ENCODE measurements around the gene FBXO48.
A peak's percentile ranks its signal among the peaks of the same experiment; 100 is the strongest.
"Not testable (repeated sequence)": the region's sequence is repeated elsewhere in the genome, so short reads cannot be mapped to it uniquely, and the experiment has no call there.

The FBXO48 gene, protein sequence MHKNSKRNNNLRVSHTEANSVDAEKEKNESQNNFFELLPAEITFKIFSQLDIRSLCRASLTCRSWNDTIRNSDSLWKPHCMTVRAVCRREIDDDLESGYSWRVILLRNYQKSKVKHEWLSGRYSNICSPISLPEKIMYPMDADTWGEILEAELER

GRCh38 chr2:68467077-68467960 lies at the start of gene FBXO48, which contains the start of gene APLF:
Gene FBXO48, minus strand, starts transcription at chr2:68467294. Its CDS starts 2,149 bp downstream, at chr2:68465145.
Gene APLF, plus strand, starts transcription at chr2:68467585. Its CDS starts 147 bp downstream, at chr2:68467732.
- DNase-seq (ENCODE audit: low spot score), result peak; percentile 94

DNA sequence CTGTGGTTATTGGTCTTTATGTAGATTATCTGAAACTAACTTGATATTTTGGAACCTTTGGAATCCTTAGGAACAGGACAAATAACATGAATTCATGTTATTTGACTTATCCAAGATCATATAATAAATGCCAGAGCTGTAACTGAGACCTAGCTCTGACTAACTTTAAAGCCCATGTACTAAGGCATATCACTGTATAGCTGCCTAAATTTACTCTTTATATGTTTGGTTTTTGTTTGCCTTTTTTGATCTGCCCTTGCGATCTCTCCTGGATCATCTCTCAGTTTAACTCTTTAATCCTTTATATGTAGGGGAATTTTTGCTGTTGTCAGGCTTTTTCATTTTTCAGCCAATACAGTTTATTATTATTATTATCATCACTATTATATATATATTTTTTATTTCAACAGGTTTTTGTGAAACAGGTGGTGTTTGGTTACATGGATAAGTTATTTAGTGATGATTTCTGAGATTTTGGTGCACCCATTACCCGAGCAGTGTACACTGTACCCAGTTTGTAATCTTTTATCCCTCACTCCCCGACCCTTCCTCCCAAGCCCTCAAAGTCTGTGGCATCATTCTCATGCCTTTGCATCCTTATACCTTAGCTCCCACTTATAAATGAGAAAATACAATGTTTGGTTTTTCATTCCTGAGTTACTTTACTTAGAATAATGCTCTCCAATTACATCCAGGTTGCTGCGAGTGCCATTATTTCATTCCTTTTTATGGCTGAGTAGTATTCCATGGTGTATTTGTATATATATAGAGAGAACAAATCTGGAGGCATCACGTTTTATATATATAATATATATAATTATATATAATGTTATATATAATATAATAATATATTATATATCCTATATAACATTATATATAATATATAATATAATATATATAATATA lies 49.2 kb upstream of the FBXO48 start:
- no peak for DNase-seq (ENCODE audit: low spot score)

DNA sequence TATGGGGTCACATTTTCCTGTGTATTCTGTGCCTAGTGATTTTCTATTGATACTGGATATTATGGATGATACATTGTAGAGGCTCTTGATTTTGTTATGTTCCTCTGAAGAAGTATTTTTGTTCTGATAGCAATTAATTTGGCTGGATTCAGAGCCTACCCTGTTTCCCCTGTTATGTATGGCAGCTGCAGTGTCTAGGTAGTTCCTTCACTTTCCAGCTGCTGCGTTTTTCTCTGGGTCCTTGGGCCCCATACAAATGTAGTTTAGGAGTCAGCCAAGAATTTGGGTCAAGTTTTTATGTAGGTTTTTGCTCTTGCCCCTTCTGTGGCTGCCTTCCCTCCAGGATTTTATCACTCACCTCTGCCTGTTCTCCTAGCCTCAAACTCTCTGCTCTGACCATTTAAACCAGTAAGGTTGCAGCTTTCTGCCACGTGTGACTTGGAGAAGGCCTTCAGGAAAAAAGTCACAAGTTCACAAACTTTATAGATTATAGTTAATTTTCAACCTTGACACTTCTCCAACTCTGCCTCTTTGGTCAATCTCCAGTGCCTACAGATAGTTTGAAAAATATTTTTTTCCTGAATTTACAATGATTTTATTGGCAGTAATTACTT lies 47.3 kb upstream of the FBXO48 start:
- DNase-seq (ENCODE audit: low spot score), result no peak

DNA sequence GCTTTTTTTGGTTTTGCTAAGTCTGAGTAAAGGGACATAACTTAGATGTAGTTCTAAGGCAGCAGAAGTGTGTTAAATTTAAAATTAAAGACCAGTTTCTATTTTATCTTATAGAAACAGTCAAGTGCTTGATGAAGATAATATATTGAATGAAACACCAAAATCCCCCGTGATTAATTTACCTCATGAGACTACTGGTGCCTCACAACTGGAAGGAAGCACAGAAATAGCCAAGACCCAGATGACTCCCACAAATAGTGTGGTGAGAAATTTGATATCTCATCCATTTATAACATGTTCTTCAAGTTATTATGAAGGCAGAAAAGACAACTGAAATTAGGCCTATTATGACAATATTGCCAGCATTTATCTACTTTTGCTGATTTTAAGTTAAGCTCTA lies 45.9 kb upstream of the FBXO48 start:
- no peak for DNase-seq (ENCODE audit: low spot score)

- no peak for DNase-seq (ENCODE audit: low spot score)
Observed at GRCh38 chr2:68512326-68512725, 45.2 kb upstream of the FBXO48 start.

- no peak for DNase-seq (ENCODE audit: low spot score)
Observed at GRCh38 chr2:68506170-68506569, 39.1 kb upstream of the FBXO48 start.

DNA sequence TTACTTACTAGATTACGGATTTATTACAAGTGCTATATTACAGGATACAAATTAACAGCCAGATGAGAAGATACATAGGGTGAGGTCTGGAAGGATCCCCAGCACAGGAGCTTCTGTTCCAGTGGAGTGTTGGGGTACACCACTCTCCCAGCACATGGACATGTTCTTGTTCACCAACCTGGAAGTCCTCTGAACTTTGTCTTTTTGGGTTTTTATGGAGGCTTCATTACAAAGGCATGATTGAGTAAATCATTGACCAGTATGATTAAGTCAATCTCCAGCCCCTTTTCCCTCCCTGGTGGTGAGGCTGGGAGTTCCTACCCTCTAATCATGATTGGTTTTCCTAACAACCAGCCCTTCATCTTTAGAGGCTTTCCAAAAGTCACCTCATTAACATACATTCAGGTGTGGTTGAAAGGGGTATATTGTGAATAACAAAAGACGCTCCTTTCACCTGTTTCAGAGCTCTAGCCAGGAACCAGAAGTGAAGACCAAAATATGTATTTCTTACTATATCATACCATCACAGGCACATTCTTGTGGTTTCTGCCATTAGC lies 38.6 kb upstream of the FBXO48 start:
- no peak for DNase-seq (ENCODE audit: low spot score)

GRCh38 chr2:68501768-68502167 lies 34.7 kb upstream of the FBXO48 start:
- no peak for DNase-seq (ENCODE audit: low spot score)

DNA sequence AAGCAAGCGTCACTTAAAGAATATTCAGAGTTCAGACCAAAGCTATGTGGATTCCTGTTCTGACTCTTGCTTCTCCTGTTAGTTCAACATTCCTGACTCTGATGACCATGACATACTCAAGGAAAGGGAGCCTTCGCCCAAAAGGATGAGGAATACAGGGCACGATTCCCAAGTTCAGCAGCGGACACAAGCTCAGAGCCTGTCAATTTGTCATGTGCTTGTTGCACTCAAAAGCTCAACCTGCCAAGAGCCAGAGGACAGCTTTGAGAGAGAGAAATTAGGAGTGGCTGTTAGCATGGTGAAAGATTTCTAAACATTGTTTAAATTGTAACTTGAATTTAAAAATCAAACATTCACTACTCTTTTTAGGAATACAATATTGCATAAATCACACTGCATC lies 33.6 kb upstream of the FBXO48 start:
- no peak for DNase-seq (ENCODE audit: low spot score)

DNA sequence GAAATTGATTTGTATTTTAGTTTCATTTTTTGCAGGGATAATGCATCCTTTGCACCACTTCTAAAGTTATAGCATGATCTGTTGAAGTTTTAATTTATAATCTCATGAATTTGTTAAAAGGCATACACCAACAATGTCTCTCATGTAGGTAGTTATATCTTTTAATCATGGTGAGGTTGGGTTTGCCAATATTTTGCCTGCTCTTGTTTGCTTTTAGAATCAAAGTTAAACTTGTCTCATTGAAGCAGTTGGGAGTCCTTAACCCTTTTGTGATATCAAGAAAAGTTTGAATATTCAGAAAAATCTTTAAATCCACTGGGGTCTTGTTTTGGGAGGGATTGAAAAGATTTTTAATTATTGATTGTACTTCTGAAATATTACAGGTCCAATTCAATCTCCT lies 32.0 kb upstream of the FBXO48 start:
- DNase-seq (ENCODE audit: low spot score), result no peak

- DNase-seq (ENCODE audit: low spot score), result no peak
Observed at GRCh38 chr2:68491582-68491981, 24.5 kb upstream of the FBXO48 start.

GRCh38 chr2:68489282-68489681 lies 22.2 kb upstream of the FBXO48 start:
- no peak for DNase-seq (ENCODE audit: low spot score)

GRCh38 chr2:68488605-68489004 lies 21.5 kb upstream of the FBXO48 start:
- not testable (repeated sequence) for DNase-seq (ENCODE audit: low spot score)

GRCh38 chr2:68487773-68488355 lies 20.8 kb upstream of the FBXO48 start:
- peak; percentile 45 for DNase-seq (ENCODE audit: low spot score)

GRCh38 chr2:68483011-68483410 lies 15.9 kb upstream of the FBXO48 start:
- DNase-seq (ENCODE audit: low spot score), result no peak

DNA sequence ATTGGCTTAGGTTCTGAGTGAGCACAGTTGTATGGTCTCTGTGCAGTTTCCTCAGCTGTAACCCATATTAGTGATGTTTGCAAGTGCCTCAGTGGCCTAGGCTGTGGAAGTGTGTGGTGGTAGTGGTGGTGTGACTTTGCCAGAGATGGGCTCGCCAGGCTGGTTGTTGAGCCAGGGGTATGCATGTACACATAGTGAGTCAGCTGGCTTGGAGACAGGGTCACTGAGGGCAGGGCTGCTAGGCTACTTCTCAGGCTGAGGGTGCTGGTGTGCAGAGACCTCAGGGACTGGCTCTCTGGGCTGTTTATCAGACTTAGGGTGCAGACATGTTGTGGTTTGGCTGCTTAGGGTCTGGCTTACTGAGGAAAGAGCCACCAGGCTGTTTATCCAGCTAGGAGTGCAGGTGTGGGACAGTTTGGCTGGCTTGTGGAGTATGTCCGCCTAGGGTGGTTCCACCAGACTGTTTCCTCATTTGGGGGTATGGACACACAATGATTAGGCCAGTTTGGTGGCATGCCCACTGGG lies 15.3 kb upstream of the FBXO48 start:
- DNase-seq (ENCODE audit: low spot score), result no peak

DNA sequence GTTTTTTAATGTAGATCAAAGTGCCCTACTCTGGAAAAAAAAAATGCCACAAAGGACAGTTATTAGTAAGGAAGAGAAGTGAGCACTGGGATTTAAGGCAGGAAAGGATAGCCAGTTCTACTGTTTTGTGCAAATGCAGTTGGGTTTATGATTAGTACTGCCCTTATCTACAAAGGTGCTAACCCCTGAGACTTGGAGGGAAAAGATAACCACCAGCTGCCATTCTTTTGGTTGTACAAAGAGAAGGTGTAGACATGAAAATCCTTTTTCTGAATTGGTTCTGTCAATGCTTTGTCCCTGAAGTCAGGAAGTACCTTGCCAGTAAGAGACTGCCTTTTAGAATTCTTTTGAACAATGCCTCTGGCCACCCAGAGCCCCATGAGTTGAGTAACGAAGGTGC lies 11.6 kb upstream of the FBXO48 start:
- no peak for DNase-seq (ENCODE audit: low spot score)

DNA sequence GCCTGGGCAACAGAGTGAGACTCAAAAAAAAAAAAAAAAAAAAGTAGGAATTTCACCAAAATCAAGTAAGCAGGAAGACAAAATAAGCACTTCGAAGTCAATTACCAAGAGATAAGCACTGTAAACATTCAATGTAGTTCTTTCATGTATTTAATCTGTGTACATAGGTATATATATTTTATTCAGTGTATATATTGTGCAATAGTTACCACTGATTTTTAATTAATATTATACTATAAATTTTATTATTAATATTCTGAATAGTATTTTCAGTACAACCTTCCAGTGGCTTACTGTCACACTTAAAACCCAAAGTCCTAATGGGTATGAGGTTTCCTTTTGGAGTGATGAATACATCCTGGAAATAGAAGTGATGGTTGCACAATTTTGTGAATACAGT lies 9.4 kb upstream of the FBXO48 start:
- no peak for DNase-seq (ENCODE audit: low spot score)

GRCh38 chr2:68475576-68475975 lies 8.5 kb upstream of the FBXO48 start:
- no peak for DNase-seq (ENCODE audit: low spot score)

- DNase-seq (ENCODE audit: low spot score), result no peak
Observed at GRCh38 chr2:68475110-68475509, 8.0 kb upstream of the FBXO48 start.

DNA sequence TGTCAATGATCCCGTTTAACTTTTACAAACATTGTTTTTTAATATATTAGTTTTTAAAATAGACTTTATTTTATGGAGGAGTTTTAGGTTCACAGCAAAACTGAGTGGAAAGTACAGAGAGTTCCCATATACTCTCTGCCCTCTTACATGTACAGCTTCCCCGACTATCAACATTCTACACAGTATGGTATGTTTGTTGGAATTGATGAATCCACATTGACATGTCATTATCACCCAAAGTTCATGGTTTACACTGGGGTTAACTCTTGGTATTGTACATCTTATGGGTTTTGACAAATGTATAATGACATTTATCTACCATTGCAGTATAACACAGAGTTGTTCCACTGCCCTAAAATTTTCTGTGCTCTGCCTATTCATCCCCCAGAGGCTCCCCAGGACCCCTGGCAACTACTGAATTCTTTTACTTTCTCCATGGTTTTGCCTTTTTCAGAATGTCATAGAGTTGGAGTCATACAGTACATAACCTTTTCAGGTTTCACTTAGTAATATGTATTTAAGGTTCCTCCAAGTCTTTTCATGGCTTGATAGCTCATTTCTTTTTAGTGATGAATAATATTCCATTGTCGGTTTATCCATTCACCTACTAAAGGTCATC lies 5.8 kb upstream of the FBXO48 start:
- DNase-seq (ENCODE audit: low spot score), result no peak
